ENCODE results near the gene PTBP1.

- TF ChIP-seq REST (IDR thresholded peaks at IDR 0.05; ENCODE audit: low read depth) (no peak), RAD21 (IDR thresholded peaks at IDR 0.05; ENCODE audit: low read depth) (no peak), EP300 (IDR thresholded peaks at IDR 0.05; ENCODE audit: borderline replicate concordance) (no peak), MAX (IDR thresholded peaks at IDR 0.05) (no peak), TEAD4 (IDR thresholded peaks at IDR 0.05) (no peak), CEBPB (IDR thresholded peaks at IDR 0.05) (no peak), CREB1 (IDR thresholded peaks at IDR 0.05; ENCODE audit: low read depth) (no peak)
These were observed 1.3 kb upstream of the PTBP1 start for GRCh38 chr19:795691-796581.
